OCI-LY3 (cell line): ENCODE results near the gene CCNJL.

Experiments used
- CTCF ChIP-seq: fragments of 200-600, 300-600 bp; sonication (generic); IDR thresholded peaks from 2 replicates; pipeline ENCODE4 v1.5.1; 2014; ENCODE audit warnings: antibody characterized with exemption, low read length, low read depth
- EZH2phosphoT487 ChIP-seq: fragments of 200-600 bp; shearing (Covaris generic); IDR thresholded peaks from 2 replicates; pipeline ENCODE4 v1.6.1; 2018; ENCODE audit warnings: antibody characterized with exemption, mixed run types, low read depth

- TF ChIP-seq CTCF (no peak), EZH2phosphoT487 (no peak)
Observed at GRCh38 chr5:160357861-160358411, 45.6 kb upstream of the CCNJL start.
